GM18511 (cell line): Measurements from ENCODE around the gene THADA.
"Not testable (repeated sequence)": the region's sequence is repeated elsewhere in the genome, so short reads cannot be mapped to it uniquely, and the experiment has no call there.

ENCODE experiments used
- ATAC-seq: cut with Tn5 transposase; IDR thresholded peaks from one replicate; pipeline ENCODE4 v1.9.1; 2021; ENCODE audit warnings: mild to moderate bottlenecking, moderate library complexity; ENCODE audit not compliant: unreplicated experiment

THADA gene

DNA sequence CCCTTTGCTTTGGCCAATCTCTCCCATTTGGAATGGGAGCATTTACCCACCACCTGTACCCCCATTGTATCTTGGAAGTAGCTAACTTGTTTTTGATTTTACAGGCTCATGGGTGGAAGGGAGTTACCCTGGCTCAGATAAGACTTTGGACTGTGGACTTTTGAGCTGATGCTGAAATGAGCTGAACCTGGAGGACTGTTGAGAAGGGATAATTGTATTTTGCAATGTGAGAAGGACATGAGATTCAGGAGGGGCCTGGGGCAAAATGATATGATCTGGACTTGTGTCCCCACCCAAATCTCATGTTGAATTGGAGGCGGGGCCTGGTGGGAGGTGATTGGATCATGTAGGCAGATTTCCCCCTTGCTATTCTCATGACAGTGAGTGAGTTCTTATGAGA is 310.9 kb downstream of the THADA start:
- no peak for ATAC-seq

DNA sequence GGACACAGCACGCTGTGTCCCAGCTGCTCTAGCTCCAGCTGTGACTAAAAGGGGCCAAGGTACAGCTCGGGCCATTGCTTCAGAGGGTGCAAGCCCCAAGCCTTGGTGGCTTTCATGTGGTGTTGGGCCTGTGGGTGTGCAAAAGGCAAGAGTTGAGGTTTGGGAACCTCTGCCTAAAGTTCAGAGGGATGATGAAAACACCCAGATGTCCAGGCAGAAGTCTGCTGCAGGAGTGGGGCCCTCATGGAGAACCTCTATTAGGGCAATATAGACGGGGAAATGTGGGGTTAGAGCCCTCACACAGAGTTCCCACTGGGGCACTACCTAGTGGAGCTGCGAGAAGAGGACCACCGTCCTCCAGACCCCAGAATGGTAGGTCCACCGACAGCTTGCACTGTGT is 311.5 kb downstream of the THADA start:
- ATAC-seq: not testable (repeated sequence)

DNA sequence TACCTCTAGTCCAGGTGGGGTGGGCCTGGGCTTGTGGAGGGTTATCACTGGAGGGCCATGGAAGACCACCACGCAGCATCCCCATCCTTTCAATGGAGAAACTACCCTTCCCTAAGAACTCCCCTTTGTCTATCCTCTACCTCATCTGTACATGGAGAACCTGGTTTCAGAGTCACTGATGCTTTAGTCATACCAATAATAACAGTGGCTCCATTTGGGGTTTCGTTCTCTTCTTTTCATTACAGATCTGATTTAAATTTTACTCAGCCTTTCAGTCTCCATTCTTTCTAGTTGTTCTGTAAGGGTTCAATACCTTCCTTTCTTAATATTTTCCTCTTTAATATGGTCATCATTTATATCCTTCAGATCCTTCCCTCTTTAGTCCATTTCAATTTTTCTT is 314.8 kb downstream of the THADA start:
- no peak for ATAC-seq

DNA sequence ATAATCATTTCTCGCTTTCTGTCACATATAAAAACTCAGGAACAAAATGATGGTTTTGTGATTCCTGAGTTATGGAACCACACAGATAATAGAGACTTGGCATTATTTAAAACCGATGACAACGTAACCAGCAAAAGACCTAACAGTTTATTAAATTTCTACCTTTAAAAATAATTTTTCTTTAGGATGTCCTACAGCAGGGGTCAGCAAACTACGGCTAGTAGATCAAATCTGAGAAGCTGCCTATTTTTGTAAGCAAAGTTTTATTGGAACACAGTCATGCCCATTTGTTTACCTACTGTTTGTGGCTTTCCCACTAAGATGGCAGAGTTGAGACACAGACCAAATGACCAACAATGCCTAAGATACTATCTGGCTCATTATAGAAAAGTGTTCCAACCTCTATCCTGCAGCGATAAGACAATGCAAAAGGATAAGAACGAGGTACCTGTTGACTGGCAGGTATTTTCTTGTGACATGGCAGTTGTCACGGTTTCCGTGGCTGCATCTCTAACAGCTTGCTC is 316.5 kb downstream of the THADA start:
- no peak for ATAC-seq

DNA sequence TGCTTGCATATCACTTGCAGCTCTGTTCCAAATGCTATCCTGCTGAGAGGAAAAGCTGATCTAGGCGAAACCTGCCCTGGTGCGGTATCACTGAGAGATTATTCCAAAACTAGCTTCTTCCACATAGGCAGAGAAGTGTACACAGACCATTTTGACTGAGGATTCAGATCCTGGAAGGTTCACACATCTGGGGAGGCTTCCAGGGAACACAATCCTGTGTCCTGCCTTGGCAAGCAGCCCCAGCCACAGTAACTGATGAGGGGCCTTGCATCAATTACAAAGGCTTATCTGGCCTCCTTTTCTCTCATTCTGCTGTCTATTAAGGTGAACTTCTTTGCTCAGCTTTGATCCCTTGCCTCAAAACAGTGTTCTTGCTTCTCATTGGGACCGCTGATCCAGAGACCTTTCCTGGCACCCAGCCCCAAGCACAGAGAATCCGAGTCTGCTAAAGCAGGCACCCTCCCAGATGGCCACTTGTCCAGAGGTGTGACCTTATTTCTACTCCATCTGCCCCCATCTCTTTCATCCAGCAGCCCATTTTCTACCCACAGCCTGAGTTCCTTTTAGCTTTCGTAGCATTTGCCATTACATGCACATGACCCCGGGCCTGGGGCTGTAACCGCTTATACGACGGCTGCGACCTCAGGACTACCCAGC is 317.1 kb downstream of the THADA start:
- no peak for ATAC-seq

DNA sequence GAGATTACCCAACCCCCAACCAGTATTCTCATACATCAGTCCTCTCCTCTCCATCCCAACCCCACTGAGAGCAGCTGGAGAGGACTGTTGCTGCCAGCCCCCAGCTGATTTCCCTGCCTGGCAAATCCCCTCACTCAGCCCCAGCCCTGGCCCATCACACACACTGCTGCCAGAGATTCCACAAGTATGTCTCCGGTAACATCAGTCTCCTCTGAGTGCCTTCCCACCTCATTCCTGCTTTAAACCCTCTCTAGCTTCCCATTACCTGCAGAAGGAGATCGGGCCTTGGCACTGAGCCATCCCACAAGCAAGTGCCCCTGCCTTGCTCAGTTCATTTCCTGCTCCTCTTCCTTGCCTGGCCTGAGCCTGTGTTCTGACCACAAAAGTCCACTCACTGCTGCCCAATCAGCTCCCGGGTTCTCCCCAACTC is 318.9 kb downstream of the THADA start:
- ATAC-seq: no peak

DNA sequence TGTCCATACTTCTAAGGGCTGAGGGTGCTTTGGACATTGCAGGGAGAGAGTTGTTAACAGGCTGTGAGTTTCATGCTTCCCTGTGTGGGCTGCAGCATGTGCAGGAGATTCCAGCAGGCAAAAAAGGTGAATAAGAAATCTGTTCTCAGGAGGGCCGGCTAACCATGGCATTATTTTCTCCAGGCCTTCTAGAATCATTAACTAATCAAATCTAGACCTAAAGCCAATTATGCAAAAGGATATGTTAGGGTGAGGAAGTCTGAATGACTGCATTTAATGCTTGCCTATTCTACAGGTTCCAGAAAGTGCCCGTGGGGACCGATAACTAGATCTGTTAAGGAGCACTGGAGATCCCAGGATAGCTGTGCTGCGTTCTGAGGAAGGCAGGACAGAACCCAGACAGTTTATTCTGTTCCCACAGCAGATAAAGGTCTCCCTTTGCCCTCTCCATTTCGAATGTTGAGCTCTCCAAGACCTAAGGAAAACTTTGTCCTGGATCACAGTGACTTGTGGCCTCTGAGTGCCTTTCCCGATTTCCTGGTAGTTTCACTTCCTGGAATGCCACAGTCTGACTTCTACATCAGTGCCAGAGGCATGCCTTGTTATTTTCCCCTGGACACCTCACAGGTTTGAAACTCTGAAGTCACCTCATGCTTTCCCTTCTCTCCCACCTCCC is 319.4 kb downstream of the THADA start:
- no peak for ATAC-seq

DNA sequence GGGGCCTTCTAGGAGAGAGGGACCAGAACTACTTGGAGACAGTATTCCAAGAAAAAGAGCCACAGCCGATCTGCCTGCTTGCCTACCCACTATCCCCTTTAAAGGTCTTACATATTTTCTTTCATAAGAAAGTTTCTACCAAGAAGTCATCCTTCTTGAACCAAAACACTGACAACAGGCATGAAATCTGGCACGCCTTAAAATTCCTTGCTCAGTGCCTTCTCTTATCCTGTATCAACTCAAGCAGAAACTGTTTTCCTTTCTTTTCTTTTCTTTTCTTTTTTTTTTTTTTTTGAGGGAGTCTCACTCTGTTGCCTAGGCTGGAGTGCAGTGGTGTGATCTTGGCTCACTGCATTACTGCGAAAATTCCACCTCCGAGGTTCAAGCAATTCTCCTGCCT is 321.1 kb downstream of the THADA start:
- ATAC-seq: no peak

DNA sequence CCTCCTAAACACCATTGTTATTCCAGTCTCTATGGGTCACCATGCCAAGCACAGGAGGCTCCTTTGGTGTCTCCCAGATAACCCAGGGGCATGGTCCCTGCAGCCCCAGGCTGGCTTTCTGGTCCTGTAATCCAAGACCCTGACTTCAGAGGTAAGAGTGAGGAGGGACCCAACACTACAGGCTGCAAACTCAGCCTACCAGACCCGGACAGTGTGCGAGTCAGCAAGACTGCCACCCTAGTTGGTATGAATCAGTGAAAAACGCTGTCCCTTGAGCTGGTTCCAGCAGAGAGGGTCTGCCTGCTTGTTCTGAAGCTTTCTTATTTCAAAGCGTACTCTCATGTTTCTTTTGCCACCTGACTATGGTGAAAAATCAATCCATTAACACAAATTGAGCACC is 321.8 kb downstream of the THADA start:
- no peak for ATAC-seq

DNA sequence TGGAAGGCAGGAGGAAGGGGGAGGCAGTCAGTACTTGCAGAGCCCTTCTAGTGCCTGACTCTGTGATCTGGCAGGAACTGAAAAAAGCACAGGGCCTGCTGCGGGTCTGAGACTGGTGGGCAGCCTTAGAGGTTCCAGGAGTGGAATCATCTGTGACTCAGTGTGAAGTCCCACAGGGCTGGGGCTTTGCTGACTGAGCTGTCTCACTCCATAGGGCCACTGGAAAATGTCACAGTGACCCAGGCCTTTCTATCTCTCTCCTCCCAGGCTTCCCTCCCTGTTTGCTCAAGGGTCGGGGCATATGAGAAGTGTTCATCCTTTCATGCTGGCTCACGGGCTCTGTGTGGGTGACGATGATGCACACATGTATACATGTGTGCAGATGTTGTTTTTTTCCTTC is 322.3 kb downstream of the THADA start:
- ATAC-seq: no peak

DNA sequence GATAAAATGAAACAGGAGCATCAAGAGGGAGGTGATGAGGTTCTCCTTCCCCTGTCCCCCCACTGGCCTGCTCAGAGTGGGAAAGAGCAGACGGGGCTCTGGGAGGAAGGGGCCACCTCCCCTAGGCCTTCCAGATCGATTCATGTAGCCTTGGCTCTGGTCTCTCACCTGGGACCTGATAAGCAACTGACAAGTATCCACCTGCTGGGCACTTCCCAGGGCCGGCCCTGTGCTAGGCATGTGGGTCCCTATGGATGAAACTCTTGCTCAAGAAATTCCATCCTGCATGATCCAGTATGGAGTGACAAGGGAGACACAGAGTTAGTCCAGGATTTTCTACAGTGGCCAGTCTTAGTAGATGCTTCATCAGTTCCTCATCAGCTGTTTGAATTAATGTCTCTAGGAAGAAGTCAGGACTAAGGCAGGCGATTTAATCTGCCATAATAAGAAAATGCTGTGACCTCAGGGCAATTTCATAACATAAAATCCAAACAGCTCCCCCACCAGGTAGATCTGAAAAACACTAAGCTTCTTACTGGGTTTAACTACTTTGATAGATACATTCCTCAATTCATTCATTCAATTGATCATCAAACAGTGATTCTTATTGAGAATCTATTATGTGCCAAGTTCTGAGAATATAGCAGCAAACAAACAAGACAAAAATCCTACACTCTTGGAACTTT is 324.8 kb downstream of the THADA start:
- no peak for ATAC-seq

DNA sequence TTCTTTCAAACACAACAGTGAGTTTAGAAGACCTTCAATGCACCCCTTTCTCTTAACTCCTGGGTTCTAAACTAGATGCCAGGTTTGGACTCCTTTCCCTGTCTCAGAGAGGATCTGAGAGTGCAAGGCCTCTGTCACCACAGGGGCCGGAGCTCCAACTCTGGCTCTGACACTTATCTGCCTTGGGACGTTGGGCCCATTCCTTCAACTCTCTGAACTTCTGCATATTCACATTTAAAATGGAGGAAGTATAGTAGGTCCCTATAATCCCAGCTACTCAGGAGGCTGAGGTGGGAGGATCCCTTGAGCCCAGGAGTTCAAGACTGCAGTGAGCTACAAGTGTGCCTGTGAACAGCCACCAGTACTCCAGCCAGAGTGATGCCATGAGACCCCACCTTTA is 325.4 kb downstream of the THADA start:
- no peak for ATAC-seq

DNA sequence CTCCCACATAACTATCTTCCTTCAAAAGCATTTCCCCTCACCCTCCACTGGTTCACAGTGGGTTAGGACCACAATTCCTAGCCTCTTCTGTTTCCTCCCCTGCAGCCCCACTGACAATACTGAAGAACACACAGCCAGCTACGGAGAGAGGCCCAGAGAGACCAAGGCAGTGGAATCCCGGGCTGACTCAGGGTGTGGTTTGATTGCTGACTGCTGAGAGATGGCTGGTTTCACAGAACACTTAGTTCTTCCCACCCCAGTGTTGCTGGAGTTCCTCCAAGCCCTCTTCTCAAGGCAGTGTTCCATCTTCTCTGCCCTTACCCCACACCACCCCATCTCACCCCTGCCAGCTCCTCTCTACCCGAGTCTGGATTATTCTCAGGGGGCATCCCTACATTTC is 326.1 kb downstream of the THADA start:
- ATAC-seq: no peak

DNA sequence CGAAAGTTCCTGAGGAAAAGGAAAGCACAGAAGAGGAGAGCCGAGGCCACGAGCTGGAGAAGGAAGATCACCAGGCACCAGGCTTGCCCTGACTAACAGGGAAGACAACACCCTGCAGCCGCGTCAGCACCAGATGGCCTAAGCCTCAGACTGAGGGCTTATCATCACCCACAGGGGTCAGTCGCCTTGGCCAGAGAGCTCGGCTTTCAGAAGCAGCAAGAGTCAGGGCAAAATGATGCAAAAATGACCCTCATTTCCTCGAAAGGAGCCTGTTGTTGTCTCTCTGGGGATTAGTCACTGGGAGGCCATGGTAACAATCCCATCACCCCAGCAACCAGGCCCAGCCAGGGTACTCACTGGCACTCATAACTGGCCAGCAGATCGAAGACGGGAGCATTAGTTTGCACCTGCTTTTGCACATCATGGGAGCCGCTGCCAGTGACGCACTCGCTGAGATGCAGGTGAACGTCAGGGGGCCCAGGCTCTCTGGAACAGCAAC is 326.7 kb downstream of the THADA start:
- no peak for ATAC-seq

DNA sequence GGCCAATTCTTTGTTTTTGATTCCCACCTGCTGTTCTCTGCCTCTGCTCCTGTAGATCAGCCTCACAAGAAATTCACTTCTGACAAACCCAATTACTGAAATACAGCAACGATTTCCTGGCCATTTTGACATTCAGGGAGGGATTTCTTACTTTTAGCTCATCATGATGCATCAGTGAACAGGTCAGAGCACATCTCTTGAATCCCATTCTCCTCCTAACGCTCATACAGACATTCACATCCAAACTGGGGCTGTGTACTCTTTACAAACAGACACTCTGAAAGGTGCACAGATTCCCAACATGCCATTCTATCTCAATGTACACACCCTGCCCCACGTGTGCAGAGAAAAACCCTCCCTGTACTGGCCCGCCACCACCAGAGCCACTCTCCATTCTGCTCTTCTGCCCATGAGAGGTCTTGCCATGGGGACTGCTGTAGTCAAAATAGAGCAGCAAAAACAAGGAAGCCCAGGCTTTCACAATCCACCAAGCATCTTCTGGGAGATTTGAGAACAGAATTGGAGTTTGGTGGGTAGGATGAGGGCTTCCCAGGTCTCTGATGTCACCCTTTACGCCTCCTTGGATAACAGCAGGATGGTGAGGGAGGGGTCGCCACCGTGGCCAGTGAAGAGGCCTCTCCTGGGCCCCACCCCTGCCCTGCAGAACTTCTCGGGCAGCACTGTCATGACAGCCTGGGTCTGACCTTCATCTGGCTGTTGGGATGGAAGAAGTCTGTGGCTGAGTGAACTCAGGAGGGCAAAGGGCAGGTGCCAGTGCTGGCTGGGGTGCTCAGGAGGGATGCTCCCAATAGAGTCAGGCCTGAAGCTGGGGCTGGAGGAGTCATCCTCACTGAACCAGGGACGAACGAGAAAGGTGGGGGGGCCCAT is 327.5 kb downstream of the THADA start:
- ATAC-seq: no peak

DNA sequence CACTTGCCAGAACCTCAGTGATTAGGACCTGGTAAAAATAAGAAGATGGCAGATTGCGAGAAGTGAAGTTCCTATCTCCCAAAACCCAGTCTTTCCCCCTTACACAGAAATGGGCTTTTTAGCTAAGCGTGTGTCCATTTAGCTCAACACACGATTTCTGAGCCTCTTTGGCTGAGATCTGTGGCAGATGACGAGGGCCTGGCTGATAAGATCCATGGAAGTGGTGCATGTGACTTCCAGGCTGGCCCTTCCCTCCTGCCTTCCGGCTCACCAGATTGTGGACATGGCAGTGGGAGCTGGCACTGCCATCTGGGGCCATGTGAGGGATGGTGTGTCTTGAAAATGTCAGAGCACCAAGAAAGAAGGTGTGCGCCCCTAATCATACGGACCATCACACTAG is 328.5 kb downstream of the THADA start:
- ATAC-seq: no peak

DNA sequence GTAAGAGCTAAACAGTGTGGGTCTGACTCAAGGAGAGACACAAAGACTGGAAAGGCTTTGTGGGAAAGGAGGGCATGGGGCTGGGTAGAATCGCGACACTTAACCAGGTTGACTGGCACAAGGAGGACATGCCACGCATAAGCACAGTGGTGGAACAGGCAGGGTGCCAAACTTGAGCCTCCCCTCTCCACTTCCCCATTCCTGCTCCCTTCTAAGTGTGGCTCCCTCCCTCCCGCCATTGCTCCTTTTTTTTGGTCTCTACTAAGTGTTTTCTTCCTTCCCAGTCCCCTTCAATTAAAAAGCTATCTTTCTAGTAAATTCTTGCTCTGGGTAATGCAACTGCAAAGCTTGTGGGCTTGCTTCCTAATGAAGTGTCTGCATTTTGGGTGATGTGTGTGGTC is 329.1 kb downstream of the THADA start:
- no peak for ATAC-seq

DNA sequence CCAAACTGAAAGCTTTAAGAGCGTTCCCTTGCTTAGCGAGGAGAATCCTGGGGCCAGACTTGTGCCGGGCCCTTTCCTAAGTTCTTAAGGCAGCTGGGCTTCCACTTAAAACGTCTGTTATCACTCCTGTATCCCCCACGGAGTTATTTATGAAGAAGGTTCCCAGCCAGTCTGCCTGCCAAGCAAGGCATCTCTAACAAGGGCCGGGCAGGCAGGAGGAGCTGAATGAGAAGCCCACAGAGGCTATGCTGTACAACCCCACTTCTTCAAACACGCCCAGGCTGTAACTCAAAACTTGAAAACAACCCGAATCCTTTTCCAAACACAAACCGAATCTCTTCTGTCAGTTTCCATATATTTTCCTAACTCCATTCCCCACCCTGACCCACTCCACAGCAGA is 330.4 kb downstream of the THADA start:
- ATAC-seq: no peak

DNA sequence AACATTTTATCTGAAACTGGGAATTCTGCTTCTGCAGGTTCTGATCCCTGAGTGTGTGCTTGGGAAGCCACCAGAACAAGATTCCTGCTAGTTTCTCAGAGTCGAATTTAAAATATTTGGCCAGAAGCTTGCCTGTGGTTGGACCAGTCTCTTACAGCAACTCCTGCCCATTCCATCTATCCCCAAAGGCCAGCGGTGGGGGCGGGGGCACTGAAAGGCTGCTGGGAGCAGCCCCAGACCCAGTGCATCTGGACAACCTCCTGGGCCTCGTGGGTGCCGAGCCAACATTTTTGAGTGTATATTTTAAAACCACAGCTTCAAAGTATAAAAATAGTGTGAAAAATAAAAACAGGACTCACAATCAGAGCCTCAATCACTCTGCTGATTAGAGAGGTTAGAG is 330.8 kb downstream of the THADA start:
- ATAC-seq: no peak

DNA sequence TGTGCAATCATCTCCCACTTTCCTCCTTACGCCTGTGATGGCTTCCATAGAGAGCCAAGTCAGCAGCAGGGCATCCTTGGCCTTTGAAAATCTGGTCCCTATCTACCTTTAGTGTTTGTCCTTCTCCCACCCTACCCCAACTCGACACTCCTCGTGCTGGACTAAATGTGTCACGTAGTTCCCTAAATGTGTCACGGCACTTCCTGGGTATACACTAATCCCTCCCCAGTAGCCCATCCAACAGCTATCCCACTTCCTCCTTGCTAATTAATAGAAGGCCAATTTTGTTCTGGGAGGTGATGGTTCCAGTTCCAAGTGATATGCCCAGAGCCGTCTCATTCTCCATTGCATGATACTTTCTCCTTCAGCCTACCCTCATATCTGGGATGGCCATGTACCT is 332.9 kb downstream of the THADA start:
- ATAC-seq: no peak

DNA sequence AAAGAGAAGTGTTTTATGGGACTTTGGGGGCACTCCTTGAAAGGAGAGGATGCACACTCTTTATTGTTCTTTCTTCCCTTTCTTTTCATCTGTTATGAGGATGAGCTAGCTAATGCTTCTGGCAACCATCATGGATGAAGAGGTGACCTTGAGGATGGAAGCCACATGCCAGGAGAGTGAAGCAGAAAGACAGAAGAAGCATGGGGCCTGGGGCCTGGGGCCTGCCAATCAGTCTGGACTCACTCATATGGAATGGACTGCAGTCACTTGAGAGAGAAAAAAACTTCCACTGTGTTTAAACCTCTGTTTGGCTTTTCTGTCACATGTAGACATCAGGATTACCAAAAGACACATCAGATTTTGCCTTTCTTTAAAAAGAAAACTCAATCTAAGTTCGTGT is 333.6 kb downstream of the THADA start:
- no peak for ATAC-seq
